Erythroblast (primary cell): Measurements from ENCODE around the gene EIF4H.

Experiments
- GATA1 ChIP-seq: IDR thresholded peaks from 2 replicates; pipeline ENCODE4 v1.6.1; 2011; ENCODE audit warnings: low read depth, mild to moderate bottlenecking, control low read depth, low read length, moderate library complexity
- POLR2A ChIP-seq: IDR thresholded peaks from 2 replicates; pipeline ENCODE4 v1.6.1; 2011; ENCODE audit warnings: mild to moderate bottlenecking, low read length

GRCh38 chr7:74233655-74234285, 59.6 kb downstream of the EIF4H start:
- TF ChIP-seq POLR2A = no peak
- no peak for TF ChIP-seq GATA1
